ENCODE data around the gene CEP70.
"Not testable (repeated sequence)": the region's sequence is repeated elsewhere in the genome, so short reads cannot be mapped to it uniquely, and the experiment has no call there.

Gene CEP70

DNA sequence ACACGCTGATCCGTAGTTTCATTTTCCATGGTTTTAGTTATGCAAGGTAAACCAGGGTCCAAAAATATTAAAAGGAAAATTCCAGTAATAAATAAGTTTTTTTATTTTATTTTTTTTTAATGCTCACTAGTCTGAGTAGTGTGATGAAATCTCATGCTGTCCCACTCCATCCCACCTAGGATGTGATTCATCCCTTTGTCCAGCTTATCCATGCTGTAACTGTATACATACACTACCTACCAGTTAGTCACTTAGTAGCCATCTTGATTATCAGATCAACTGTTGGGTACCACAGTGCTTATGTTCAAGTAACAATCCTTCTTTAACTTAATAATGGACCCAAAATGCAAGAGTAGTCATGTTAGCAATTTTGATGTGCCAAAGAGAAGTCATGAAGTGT lies 84.5 kb downstream of the CEP70 start:
- no peak for DNase-seq (ENCODE audit: low read depth)
- in situ Hi-C loops (cut with HindIII; ENCODE audit: low sequenced_read_pairs) = no loop called here
- H3K4me3 ChIP-seq (ENCODE audit: low read depth, low read length) = no peak overlapping the region
- TF ChIP-seq, protein P1, sequence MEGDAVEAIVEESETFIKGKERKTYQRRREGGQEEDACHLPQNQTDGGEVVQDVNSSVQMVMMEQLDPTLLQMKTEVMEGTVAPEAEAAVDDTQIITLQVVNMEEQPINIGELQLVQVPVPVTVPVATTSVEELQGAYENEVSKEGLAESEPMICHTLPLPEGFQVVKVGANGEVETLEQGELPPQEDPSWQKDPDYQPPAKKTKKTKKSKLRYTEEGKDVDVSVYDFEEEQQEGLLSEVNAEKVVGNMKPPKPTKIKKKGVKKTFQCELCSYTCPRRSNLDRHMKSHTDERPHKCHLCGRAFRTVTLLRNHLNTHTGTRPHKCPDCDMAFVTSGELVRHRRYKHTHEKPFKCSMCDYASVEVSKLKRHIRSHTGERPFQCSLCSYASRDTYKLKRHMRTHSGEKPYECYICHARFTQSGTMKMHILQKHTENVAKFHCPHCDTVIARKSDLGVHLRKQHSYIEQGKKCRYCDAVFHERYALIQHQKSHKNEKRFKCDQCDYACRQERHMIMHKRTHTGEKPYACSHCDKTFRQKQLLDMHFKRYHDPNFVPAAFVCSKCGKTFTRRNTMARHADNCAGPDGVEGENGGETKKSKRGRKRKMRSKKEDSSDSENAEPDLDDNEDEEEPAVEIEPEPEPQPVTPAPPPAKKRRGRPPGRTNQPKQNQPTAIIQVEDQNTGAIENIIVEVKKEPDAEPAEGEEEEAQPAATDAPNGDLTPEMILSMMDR (IDR thresholded peaks at IDR 0.05; ENCODE audit: low read depth, low read length, missing control alignments) = no peak

DNA sequence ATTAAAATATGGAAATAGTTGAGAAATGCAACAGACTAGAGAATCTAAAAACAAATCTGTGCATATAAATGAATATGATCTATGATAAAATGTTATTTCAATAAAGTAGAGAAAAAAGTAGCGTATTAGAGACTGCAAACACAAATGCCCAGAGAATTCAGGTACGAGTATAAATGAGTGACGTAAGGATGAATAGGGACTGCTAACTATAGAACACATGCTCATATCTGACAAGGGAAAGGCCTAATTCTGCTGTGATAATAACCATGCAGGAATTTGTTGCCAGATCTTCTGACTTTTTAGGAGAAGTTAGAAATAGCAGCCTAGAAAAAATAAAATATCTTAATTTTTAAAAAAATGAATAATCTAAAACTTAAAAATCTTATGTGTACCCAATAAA lies 86.5 kb downstream of the CEP70 start:
- in situ Hi-C loops (cut with HindIII; ENCODE audit: low sequenced_read_pairs) = no loop called here
- no peak for DNase-seq (ENCODE audit: low read depth)
- H3K4me3 ChIP-seq (ENCODE audit: low read depth, low read length) = no peak overlapping the region
- TF ChIP-seq, protein P1 (IDR thresholded peaks at IDR 0.05; ENCODE audit: low read depth, low read length, missing control alignments) = no peak

DNA sequence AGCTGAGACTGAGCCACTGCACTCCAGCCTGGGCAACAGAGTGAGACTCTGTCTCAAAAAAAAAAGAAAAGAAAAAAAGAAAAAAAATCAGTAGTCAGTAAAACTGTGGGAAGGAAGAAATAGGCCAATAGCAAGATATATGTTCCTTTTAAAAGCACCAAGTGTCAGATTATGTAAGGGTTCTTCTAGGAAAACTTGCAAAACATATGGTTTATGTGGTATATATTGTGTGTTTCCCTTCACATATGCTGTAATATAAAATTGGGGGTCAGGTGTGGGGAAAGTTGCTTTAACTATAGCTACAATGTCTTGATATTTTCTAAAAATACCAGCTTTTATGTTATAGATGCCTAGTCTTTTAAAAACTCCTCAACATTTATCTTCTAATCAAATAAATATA lies 95.1 kb downstream of the CEP70 start:
- no peak for DNase-seq (ENCODE audit: low read depth)
- TF ChIP-seq, protein P1 (IDR thresholded peaks at IDR 0.05; ENCODE audit: low read depth, low read length, missing control alignments) = no peak
- no peak overlapping the region for H3K4me3 ChIP-seq (ENCODE audit: low read depth, low read length)
- in situ Hi-C loops (cut with HindIII; ENCODE audit: low sequenced_read_pairs) = no loop called here

DNA sequence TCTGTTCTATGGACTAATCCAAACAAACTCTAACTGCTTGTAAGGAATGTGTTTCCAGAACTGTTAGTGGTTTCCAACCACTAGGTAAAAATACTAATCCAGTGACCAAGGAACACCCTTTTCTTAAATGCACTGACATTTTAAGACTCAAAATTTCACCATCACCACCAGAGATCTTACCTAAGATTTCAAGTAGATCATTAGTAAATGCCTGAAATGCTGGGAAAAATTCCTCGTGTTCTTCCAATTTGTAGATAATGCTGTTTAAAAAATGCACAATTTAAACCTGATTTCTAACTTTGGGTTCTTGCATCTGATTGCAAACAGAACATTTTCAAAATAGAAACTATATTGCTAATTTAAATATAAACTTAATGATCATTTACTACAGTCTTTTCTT lies 96.2 kb downstream of the CEP70 start:
- H3K4me3 ChIP-seq (ENCODE audit: low read depth, low read length) = no peak overlapping the region
- TF ChIP-seq, protein P1 (IDR thresholded peaks at IDR 0.05; ENCODE audit: low read depth, low read length, missing control alignments) = no peak
- no peak for DNase-seq (ENCODE audit: low read depth)
- in situ Hi-C loops (cut with HindIII; ENCODE audit: low sequenced_read_pairs) = no loop called here

DNA sequence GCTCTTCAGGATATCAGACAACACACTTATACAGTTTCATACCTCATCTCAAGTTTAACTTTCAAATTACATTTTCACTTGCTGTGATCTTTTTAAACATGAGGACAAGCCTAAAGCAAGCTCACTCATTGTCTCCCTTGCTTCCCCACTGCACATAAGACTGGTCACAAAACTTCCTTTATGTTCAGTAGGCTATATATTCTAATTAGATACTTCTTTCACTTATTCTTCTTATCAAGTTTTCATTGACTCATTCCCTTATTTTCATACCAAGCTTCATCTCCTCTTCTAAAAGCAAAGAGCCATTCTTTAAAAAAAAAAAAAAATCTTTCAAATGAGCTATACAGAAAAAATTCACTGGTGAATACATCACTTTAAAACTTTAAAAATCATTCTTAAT lies 97.0 kb downstream of the CEP70 start:
- in situ Hi-C loops (cut with HindIII; ENCODE audit: low sequenced_read_pairs) = no loop called here
- H3K4me3 ChIP-seq (ENCODE audit: low read depth, low read length) = no peak overlapping the region
- TF ChIP-seq, protein P1 (IDR thresholded peaks at IDR 0.05; ENCODE audit: low read depth, low read length, missing control alignments) = no peak
- DNase-seq (ENCODE audit: low read depth) = no peak

DNA sequence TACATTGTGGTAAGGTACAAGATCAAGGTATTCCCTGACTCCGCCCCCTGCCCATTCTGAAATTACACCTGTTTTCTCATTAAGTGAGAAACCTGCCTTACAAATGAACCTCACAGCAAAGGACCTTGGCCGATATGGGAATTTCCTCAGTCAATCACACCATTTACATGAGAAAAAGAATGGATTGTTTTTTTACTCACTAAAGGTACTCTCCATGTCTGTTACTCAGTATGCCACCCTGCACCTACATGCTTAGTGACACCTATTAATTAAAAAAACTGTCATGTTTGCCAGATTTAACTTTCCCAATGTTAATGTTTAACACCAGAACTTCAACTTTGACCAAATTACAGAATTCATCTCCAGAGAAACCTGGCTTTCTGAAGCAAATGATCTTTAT lies 97.6 kb downstream of the CEP70 start:
- H3K4me3 ChIP-seq (ENCODE audit: low read depth, low read length) = no peak overlapping the region
- TF ChIP-seq, protein P1 (IDR thresholded peaks at IDR 0.05; ENCODE audit: low read depth, low read length, missing control alignments) = no peak
- in situ Hi-C loops (cut with HindIII; ENCODE audit: low sequenced_read_pairs) = no loop called here
- DNase-seq (ENCODE audit: low read depth) = no peak

DNA sequence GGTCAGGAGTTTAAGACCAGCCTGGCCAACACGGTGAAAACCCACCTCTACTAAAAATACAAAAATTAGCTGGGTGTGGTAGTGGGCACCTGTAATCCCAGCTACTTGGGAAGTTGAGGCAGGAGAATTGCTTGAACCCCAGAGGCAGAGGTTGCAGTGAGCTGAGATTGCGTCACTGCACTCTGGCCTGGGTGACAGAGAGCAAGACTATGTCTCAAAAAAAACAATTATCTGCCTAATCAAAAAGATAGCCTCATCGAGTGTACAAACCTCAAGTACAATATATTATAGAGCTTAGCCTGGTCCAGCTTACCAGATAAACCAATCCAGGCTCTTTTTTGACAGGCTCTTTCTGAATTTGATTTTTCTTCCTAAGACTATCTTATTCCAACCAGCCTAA lies 98.4 kb downstream of the CEP70 start:
- in situ Hi-C loops (cut with HindIII; ENCODE audit: low sequenced_read_pairs); H3K4me3 ChIP-seq (ENCODE audit: low read depth, low read length); DNase-seq (ENCODE audit: low read depth): not testable (repeated sequence)
